Fibroblast of skin of scalp (primary cell): Measurements from ENCODE around the gene XPR1.
"Not testable (repeated sequence)": the region's sequence is repeated elsewhere in the genome, so short reads cannot be mapped to it uniquely, and the experiment has no call there.

ENCODE experiments used
- DNase-seq: peaks from one replicate; pipeline ENCODE4 v3.0.0-alpha.2; 2013

Gene XPR1

GRCh38 chr1:180644526-180645192 is 12.8 kb downstream of the XPR1 start:
- DNase-seq = no peak

GRCh38 chr1:180645261-180645660 is 13.4 kb downstream of the XPR1 start:
- not testable (repeated sequence) for DNase-seq

GRCh38 chr1:180646093-180646492 is 14.3 kb downstream of the XPR1 start:
- DNase-seq = no peak

- DNase-seq = no peak
These were observed 14.7 kb downstream of the XPR1 start for GRCh38 chr1:180646547-180646946.

GRCh38 chr1:180652792-180653191 is 21.0 kb downstream of the XPR1 start:
- peak; percentile 39 for DNase-seq

GRCh38 chr1:180662709-180663108 is 30.9 kb downstream of the XPR1 start:
- no peak for DNase-seq

GRCh38 chr1:180670681-180671080 is 38.9 kb downstream of the XPR1 start:
- no peak for DNase-seq

GRCh38 chr1:180672105-180672504 is 40.3 kb downstream of the XPR1 start:
- peak; percentile 52 for DNase-seq

- DNase-seq = no peak
These were observed 40.7 kb downstream of the XPR1 start for GRCh38 chr1:180672505-180672904.

GRCh38 chr1:180674603-180675530 is 43.0 kb downstream of the XPR1 start:
- DNase-seq = peak; percentile 25

GRCh38 chr1:180675586-180675985 is 43.8 kb downstream of the XPR1 start:
- peak; percentile 2 for DNase-seq

GRCh38 chr1:180680558-180681144 is 48.8 kb downstream of the XPR1 start:
- DNase-seq = peak; percentile 37

GRCh38 chr1:180683117-180683516 is 51.3 kb downstream of the XPR1 start:
- not testable (repeated sequence) for DNase-seq

GRCh38 chr1:180691322-180691913 is 59.6 kb downstream of the XPR1 start:
- no peak for DNase-seq

GRCh38 chr1:180693564-180694244 is 61.9 kb downstream of the XPR1 start:
- DNase-seq = no peak

GRCh38 chr1:180695282-180695681 is 63.5 kb downstream of the XPR1 start:
- no peak for DNase-seq

- DNase-seq = no peak
These were observed 64.5 kb downstream of the XPR1 start for GRCh38 chr1:180696361-180696760.

- no peak for DNase-seq
These were observed 66.8 kb downstream of the XPR1 start for GRCh38 chr1:180698580-180698979.

- DNase-seq = not testable (repeated sequence)
These were observed 70.6 kb downstream of the XPR1 start for GRCh38 chr1:180702376-180702775.

GRCh38 chr1:180710746-180711145 is 78.9 kb downstream of the XPR1 start:
- DNase-seq = not testable (repeated sequence)

- DNase-seq = not testable (repeated sequence)
These were observed 79.4 kb downstream of the XPR1 start for GRCh38 chr1:180711260-180711659.

- no peak for DNase-seq
These were observed 88.9 kb downstream of the XPR1 start for GRCh38 chr1:180720753-180721152.
